ENCODE measurements around the gene S1PR1. TPM values are rescaled to one million over a fixed set of nuclear protein-coding genes. Genes with fewer than 3 reads are reported as not detected.

The S1PR1 gene
- total and polyA plus RNA-seq, 2 donors (not counting 3 experiments of a cell fraction or from before 2014, with no cell fraction given) = 137 to 387 TPM

DNA sequence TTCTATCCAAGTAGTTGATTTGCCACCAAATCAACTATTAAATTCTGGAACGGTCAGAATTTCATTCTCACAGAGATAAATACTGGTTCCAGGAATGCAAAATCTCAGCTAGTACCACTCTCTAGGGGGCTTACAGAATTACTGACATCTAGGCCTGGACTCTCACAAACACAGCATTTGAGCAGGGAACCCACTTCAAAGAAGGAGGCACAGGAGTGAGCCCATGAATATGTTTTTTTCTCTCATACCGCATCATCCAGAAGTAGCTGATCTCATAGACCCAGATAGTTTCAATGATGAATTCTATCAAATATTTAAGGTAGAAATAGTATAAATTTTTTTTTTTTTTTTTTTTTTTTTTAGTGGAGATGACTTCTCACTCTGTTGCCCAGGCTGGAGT is 32.1 kb downstream of the S1PR1 start:
- no peak overlapping the region for H2AFZ ChIP-seq (ENCODE audit: low read depth, low read length)
- dilution Hi-C loops (cut with MboI; ENCODE audit: extremely low pct_ligation_motif_present, low sequenced_read_pairs) = no loop called here
- no peak for TF ChIP-seq MYC (IDR thresholded peaks at IDR 0.05; ENCODE audit: low read depth, low read length)
- no peak for TF ChIP-seq EZH2 (IDR thresholded peaks at IDR 0.05; ENCODE audit: borderline replicate concordance, low read depth, low read length, severe bottlenecking)
- TF ChIP-seq, protein P1, sequence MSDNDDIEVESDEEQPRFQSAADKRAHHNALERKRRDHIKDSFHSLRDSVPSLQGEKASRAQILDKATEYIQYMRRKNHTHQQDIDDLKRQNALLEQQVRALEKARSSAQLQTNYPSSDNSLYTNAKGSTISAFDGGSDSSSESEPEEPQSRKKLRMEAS (IDR thresholded peaks at IDR 0.05; ENCODE audit: insufficient read depth, insufficient read length) = no peak
- no peak for TF ChIP-seq FOS (IDR thresholded peaks at IDR 0.05; ENCODE audit: borderline replicate concordance, insufficient read depth, low read length)
- TF ChIP-seq POLR2A (IDR thresholded peaks at IDR 0.05; ENCODE audit: low read depth, low read length) = no peak
- TF ChIP-seq JUN (IDR thresholded peaks at IDR 0.05; ENCODE audit: borderline replicate concordance, insufficient read depth, insufficient read length, low read depth) = no peak
- TF ChIP-seq GATA2 (IDR thresholded peaks at IDR 0.05; ENCODE audit: insufficient read depth, insufficient read length, low read depth, low read length) = no peak
- H3K27ac ChIP-seq (ENCODE audit: insufficient read depth, low read depth, low read length) = no peak overlapping the region
- no peaks in the 10 kb centered on the region for H3K79me2 ChIP-seq (ENCODE audit: control insufficient read depth, insufficient read depth, low read length)
- intact Hi-C loops (cut with micrococcal nuclease) = no loop called here
- FAIRE-seq (no peak), DNase-seq (ENCODE audit: low read depth, low spot score) (no peak)
- H3K9ac ChIP-seq (replicated peaks; ENCODE audit: extremely low read depth, insufficient read depth, low read length) = no peak overlapping the region
- no peaks in the 10 kb centered on the region for H3K9me1 ChIP-seq (replicated peaks; ENCODE audit: control insufficient read depth, extremely low read depth, insufficient read depth, low read length)
- H3K36me3 ChIP-seq (ENCODE audit: control insufficient read depth in 2 of 2, extremely low read depth in 1 of 2, insufficient read depth in 2 of 2, low read length in 2 of 2) = no peaks in the 10 kb centered on the region
- no peak overlapping the region for H3K4me2 ChIP-seq (ENCODE audit: insufficient read depth, low read length)
- no peaks in the 10 kb centered on the region for H4K20me1 ChIP-seq (replicated peaks; ENCODE audit: control insufficient read depth, extremely low read depth, insufficient read depth, low read length)
- H3K4me3 ChIP-seq (replicated peaks in 1 of 3; ENCODE audit: insufficient read depth in 1 of 3, low read depth in 1 of 3, low read length in 3 of 3) = no peak overlapping the region
- H3K4me1 ChIP-seq (ENCODE audit: control insufficient read depth, extremely low read depth, insufficient read depth, low read length) = peaks cover 15% of the 10 kb centered on the region
- H3K27me3 ChIP-seq (ENCODE audit: control insufficient read depth in 2 of 2, insufficient read depth in 2 of 2, low read length in 2 of 2) = no peaks in the 10 kb centered on the region
- CTCF ChIA-PET = interaction anchor here (1.0 to 3.3 kb wide), 3 partner anchors 10 to 19 kb away, joined by 3 to 17 read pairs (median 4); no protein-coding TSS in a partner anchor
- no TSS peak for BruUV-seq (replicated peaks)
- POLR2A ChIA-PET = no interaction called here
- no peaks in the 10 kb centered on the region for H3K9me3 ChIP-seq (replicated peaks; ENCODE audit: control insufficient read depth, insufficient read depth, low read length)

DNA sequence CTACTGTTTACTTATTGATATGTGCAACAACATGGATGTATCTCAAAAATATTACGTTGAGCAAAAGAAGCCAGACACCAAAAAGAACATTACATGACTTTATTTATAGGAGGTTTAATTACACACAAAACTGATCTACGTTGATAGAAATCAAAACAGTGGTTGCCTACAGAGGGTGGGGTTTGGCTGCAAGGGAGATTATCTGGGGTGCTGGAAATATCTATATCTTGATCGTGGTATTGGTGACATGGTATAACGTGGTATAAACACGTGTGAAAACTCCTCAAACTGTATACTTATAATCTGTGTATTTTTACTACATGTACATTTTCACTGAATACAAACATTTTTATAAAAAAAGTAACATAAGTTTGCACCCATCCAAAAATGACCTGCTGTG is 38.9 kb downstream of the S1PR1 start:
- TF ChIP-seq, protein P2, sequence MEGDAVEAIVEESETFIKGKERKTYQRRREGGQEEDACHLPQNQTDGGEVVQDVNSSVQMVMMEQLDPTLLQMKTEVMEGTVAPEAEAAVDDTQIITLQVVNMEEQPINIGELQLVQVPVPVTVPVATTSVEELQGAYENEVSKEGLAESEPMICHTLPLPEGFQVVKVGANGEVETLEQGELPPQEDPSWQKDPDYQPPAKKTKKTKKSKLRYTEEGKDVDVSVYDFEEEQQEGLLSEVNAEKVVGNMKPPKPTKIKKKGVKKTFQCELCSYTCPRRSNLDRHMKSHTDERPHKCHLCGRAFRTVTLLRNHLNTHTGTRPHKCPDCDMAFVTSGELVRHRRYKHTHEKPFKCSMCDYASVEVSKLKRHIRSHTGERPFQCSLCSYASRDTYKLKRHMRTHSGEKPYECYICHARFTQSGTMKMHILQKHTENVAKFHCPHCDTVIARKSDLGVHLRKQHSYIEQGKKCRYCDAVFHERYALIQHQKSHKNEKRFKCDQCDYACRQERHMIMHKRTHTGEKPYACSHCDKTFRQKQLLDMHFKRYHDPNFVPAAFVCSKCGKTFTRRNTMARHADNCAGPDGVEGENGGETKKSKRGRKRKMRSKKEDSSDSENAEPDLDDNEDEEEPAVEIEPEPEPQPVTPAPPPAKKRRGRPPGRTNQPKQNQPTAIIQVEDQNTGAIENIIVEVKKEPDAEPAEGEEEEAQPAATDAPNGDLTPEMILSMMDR (IDR thresholded peaks at IDR 0.05; ENCODE audit: extremely low read depth in 1 of 2, insufficient read depth in 1 of 2, low read depth in 1 of 2, low read length in 2 of 2) = no peak
- TF ChIP-seq FOS (IDR thresholded peaks at IDR 0.05; ENCODE audit: borderline replicate concordance, insufficient read depth, low read length) (no peak), GATA2 (IDR thresholded peaks at IDR 0.05; ENCODE audit: insufficient read depth, insufficient read length, low read depth, low read length) (no peak), JUN (IDR thresholded peaks at IDR 0.05; ENCODE audit: borderline replicate concordance, insufficient read depth, insufficient read length, low read depth) (no peak), MYC (IDR thresholded peaks at IDR 0.05; ENCODE audit: low read depth, low read length) (no peak), POLR2AphosphoS5 (IDR thresholded peaks at IDR 0.05; ENCODE audit: insufficient read depth, low read depth, low read length) (no peak), EZH2 (IDR thresholded peaks at IDR 0.05; ENCODE audit: borderline replicate concordance, low read depth, low read length, severe bottlenecking) (no peak), POLR2A (IDR thresholded peaks at IDR 0.05; ENCODE audit: low read depth, low read length) (no peak)
- TF ChIP-seq, protein P1 (IDR thresholded peaks at IDR 0.05; ENCODE audit: insufficient read depth, insufficient read length) = no peak
- Histone ChIP-seq H3K27me3 (ENCODE audit: control insufficient read depth in 2 of 2, insufficient read depth in 2 of 2, low read length in 2 of 2) (no peaks in the 10 kb centered on the region), H3K9me3 (replicated peaks; ENCODE audit: control insufficient read depth, insufficient read depth, low read length) (no peaks in the 10 kb centered on the region), H3K36me3 (ENCODE audit: control insufficient read depth in 2 of 2, extremely low read depth in 1 of 2, insufficient read depth in 2 of 2, low read length in 2 of 2) (no peaks in the 10 kb centered on the region), H3K9ac (replicated peaks; ENCODE audit: extremely low read depth, insufficient read depth, low read length) (no peak overlapping the region), H4K20me1 (replicated peaks; ENCODE audit: control insufficient read depth, extremely low read depth, insufficient read depth, low read length) (no peaks in the 10 kb centered on the region), H3K4me3 (replicated peaks in 1 of 3; ENCODE audit: insufficient read depth in 1 of 3, low read depth in 1 of 3, low read length in 3 of 3) (no peak overlapping the region), H3K9me1 (replicated peaks; ENCODE audit: control insufficient read depth, extremely low read depth, insufficient read depth, low read length) (no peaks in the 10 kb centered on the region), H3K79me2 (ENCODE audit: control insufficient read depth, insufficient read depth, low read length) (no peaks in the 10 kb centered on the region), H3K4me1 (ENCODE audit: control insufficient read depth, extremely low read depth, insufficient read depth, low read length) (no peaks in the 10 kb centered on the region), H2AFZ (ENCODE audit: low read depth, low read length) (no peak overlapping the region), H3K4me2 (ENCODE audit: insufficient read depth, low read length) (no peak overlapping the region), H3K27ac (ENCODE audit: insufficient read depth, low read depth, low read length) (no peak overlapping the region)
- POLR2A ChIA-PET = no interaction called here
- DNase-seq (ENCODE audit: low read depth, low spot score) = no peak
- no TSS peak for BruUV-seq (replicated peaks)
- FAIRE-seq = no peak
- dilution Hi-C loops (cut with MboI; ENCODE audit: extremely low pct_ligation_motif_present, low sequenced_read_pairs) (no loop called here), intact Hi-C loops (cut with micrococcal nuclease) (no loop called here)
- CTCF ChIA-PET = no interaction called here

All from endothelial cell of umbilical vein (primary cell).